T-helper 9 cell (primary cell): ENCODE measurements around the gene ARMC3.

Source experiments
- DNase-seq: peaks from one replicate; pipeline ENCODE4 v3.0.0-alpha.2; 2020

ARMC3 gene

DNA sequence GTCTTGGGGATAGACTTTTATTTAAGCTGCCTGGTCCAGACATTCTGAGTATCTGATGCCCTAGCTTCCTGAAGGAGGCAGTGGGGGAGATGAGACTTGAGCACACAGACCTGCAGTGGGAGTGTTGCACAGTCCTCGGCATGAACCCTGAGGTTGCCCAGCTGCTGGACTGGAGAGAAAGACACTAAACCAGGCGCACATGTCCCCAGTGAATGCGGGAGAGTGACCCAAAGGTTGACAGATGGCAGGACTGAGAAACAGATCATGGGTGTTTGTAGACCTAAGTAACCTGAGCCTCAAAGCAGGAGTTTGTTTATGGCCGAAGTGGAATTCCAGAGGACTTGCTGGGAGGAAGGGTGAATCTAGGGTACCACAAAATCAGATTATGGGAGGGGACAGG is 151.8 kb downstream of the ARMC3 start:
- no peak for DNase-seq

DNA sequence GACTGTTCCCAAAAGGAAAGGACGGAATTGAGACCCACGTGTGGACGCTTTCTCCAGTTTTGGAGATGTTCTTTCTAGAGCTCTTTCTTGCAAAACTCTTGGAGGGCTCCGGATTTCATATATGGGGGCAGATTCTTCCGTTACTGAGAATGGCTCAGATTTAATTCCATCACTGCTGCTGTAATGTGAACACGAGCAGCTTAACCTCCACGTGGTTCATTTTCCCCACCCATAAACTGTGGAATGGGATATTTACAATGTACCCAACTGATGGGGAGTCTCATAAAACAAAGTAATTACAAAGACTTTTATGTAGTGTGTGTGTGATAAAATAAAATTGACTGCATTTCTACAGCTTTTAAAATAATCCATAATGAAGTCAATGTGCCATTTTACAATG is 152.4 kb downstream of the ARMC3 start:
- DNase-seq: no peak

DNA sequence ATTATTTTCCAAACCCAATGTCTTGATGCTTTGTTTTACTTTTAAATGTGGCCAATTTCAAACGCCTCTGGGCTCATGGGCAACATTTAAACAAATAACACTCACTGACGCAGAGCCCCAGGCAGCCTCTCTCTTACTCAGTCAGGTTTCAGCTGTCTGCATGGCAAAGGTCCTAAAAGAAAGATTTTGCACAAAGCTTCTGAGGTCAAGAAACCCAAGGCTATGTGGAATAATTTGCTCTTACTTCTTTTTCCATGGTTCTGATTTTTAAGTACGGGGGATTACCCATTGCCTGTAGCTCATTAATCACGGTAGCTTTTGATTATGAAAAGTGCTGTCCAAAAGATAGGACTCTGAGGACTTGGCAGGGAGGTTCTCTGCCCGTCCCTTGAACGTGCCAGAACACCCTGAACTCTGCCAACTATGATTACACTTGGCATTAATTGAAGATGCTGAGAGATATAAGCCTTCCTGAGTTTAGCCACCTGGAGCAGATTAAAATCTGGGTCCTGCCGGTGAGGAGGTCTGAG is 153.4 kb downstream of the ARMC3 start:
- DNase-seq: no peak

DNA sequence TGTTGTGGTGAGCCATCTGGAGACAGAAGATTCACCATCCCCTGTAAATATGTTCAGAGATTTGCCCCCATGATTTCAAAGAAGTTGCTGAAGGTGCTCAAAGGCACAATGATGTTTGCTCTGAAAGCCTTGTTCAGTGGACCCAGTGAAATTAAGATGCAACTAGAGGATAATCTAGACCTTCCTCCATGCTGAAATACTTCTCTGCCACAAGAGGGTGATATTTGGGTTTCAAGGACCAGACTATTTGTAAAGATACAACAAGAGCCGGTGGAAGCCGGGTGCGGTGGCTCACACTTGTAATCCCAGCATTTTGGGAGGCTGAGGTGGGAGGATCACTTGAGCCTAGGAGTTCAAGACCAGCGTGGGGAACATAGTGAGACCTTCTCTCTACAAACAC is 154.0 kb downstream of the ARMC3 start:
- DNase-seq: no peak
